HG03432 (cell line): ENCODE results near the gene ARL5B.

Experiments
- ATAC-seq: cut with Tn5 transposase; IDR thresholded peaks from one replicate; pipeline ENCODE4 v1.9.1; 2021; ENCODE audit warnings: mild to moderate bottlenecking, moderate library complexity; ENCODE audit not compliant: unreplicated experiment

The ARL5B gene

DNA sequence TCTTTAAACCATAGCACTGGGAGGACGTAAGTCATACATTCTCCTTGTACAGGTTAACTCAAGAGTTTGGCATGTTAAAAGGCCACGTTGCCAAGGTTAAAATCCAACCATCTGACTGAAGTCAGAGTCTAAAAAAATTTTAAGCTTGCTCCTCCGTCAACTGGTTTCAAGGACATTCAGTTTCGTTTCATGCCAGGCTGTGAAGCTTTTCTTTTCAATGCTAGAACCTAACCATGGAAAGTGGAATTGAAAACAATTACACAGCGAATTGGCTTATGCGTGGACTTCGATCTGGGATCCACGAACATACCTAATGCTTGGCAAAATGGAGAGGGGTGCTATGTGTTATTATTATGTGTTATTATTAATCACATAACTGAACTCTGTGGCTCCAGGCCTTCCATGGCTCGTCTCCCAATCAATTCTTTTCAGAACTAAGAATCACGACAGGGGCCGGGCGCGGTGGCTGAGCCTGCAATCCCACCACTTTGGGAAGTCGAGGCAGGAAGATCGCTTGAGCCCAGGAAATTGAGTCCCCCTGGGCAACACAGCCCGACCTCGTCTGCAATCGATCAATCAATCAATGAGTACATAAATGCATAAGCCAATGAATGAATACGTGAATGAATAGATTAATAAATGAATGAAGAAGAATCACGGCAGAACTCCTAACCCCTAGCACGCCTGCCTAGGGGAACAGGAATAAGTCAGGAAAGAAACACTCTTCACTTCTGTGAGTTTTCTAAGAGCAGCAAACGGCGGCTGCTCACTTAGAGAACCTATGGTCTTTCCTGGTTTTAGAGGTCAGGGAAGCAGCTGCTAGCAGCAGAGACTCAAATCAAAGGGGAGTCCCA lies 733 bp upstream of the ARL5B start:
- peak; percentile 6 for ATAC-seq

DNA sequence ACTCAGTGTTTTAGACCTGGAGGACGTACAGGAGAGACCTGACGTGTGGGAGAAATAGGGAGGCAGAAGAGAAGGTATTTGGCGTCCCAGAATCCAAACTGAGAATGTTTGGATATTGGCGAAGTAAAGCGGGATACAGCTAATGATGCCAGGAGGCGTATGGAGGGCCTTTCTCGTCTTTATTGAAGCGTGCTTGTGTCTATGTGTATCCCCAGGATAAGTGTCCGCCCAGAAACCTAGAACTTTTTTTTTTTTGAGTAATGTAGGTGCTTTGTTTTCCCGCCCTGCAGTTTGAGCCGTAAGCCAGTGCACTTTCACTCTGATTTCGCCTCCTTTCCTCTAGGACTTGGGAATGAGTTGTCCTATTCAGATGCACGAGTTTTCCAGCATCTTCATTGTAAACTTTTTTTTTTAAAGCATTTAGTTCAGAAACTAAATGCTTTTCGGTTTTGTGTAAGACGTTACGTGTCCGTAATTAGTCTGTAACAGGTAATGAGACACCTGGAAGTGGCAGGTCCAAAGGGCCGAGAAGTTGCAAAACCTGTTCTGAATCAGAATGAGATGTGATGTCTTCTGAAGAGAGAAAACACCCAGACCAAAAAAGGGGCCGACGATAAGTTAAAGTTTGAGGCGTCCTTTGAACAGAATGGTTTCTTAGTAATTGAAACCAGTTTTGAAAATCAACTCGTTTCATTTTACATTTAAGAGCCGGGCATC lies 746 bp downstream of the ARL5B start:
- peak; percentile 23 for ATAC-seq

DNA sequence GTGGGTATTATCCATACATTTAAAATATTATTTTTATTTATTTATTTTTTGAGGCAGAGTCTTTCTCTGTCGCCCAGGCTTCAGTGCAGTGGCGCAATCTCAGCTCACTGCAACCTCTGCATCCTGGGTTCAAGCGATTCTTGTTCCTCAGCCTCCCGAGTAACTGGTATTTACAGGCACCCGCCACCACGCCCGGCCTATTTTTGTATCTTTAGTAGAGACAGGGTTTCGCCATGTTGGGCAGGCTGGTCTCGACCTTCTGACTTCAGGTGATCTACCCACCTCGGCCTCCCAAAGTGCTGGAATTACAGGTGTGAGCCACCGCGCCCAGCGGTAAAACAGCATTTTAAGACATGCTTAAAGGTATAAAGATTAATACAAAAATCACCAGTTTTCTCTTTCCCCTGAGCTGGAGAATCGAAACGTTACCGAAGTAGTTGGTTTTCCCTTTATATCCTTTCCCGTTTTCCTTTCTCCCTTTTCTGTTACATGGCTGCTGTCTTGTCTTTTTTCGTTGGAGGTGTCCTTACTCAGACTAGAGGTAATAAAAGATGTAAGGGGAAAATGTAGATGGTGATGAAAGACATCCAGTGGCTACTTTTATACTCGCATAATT lies 1.7 kb downstream of the ARL5B start:
- no peak for ATAC-seq

DNA sequence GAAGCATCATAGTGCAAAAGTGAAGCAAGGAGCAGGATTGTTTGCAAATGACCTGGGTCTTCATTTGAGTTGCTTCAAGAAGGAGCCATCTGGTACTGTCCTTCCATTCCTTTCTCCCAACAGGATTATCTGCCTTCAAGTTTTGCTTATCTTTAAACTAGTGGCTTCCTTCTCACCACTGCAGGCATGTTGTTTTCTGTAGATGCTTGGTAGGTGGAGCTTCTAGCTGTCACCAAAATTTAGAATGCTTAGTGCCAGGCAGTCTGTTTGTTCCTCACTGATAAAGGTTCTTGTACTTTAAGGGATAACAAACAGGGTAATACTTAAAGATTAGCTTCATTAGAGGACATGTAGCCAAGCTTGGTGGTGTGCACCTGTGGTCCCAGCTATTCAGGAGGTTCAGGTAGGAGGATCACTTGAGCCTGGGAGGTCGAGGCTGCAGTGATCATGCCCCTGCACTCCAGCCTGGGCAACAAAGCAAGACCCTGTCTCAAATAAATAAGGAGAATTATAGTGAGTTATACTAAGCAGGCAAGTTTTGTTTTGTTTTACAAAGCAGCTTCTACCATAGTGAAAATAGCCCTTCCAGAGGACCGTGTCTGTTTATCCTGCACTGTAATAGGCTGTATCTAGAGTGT lies 5.7 kb downstream of the ARL5B start:
- no peak for ATAC-seq

DNA sequence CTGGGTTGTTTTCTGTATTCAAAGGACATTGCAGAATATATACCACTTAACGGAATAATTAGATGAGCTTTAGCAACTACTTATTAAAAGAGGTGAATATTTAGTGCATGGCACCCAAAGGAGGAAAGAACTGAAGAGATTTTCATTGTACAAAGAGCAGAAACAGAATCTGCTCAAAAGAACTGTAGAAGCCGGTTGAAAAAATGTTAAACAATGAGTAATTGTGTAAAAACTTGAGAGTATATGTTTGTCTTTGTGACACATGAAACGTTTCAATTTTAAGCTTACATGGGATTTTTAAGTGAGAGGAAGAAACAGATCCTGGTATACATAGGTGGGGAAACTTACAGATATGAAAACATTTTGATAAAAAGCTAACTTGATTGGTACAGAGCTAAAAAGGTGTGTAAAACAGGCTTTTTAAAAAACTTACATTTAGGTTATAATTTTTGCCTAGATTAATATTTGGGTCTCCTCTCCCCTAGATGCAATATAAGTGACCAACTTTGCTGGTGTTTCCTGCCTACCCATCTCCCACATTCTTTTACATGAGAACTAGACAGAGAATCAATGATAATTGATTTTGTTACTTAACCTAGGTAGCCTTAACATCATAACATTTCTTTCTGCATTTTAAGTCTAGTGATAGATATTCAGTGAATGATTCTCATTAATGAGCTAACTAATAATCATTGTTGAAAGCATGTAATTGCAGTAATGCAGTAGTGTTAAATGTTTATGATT lies 6.8 kb downstream of the ARL5B start:
- ATAC-seq, result no peak

DNA sequence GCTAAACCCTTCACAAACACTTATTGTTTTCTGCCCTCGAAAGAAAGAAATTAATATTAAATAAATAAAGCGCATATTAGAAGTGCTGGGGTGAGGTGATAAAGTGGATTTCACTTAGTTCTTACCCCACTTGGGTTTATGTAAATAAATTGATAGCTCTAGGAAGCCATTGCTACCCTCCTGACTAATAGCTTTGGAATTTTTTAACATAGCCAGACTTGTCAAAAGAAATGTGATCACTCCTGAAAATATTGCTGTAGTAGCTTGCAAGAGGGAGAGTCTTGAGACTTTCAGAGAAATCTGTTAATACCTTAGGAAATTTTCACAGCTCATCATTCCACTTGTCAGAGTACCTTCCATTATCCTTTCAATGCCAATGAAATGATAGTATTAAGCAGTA lies 7.6 kb downstream of the ARL5B start:
- no peak for ATAC-seq

DNA sequence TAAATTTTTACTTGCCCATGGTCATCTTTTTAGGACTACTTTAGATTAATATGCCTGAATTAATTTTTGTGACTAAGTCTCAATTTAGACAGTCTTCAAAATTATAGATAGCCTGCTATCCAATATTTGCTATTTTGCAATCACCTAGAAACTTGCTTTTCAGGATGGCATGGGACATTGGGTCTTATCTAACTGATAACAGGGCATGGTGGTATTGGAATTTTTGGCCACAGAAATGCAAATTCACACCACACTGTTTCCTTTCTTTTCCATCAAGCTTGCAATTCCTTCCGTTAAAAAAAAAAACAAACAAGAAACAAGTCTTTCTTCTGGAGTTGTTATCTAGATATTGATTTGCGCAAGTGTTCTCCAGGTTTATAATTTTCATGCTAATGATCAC lies 8.8 kb downstream of the ARL5B start:
- no peak for ATAC-seq

DNA sequence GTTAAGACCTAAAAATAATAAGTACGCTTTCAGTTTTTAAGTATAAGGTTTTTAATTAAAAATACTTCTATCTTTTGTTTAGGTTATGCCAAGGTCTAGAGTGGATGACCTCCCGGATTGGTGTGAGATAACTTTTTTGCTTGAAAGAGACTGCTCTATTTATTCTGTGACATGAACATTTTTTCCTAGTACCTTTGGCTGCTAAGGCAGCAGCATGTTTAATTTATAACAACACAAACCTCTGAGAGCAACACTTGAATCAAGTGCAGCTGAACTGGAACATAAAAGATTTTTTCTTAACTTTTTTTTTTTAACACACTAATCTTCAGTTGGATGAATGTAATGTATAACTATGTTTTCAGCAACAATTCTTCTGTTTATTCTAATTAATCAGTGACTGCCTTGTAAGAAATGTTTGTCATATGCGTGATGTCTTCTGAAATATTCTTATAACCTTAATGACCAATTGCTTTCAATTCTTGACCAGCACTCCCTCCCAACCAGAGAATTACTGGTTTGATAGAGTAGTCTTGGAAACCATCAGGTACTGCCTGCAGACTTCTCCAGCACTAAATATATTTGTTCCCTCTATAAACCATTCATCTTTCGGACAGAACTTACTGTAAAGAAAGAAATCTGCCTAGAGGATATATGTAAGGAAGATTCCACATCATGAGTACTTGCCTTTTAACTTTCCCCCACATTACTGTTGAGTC lies 16.0 kb downstream of the ARL5B start:
- no peak for ATAC-seq

DNA sequence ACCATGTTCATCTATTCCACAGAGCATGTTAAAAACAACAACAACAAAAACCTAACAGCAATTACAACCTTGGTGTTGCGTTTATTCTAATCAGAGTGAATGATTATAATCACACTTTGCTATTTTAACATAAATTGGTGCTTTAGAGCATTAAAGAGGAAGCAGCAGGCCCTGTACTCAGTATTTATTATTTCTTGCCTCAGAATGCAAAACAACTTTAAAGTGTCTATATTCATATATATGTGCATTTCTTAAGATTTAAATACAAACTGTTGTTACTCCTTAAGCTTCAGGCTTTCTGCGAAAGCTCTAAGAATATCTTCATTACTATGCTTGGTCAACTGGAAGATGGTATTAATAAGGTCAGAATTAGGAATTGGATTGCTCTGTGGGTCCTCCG lies 21.5 kb downstream of the ARL5B start:
- no peak for ATAC-seq

DNA sequence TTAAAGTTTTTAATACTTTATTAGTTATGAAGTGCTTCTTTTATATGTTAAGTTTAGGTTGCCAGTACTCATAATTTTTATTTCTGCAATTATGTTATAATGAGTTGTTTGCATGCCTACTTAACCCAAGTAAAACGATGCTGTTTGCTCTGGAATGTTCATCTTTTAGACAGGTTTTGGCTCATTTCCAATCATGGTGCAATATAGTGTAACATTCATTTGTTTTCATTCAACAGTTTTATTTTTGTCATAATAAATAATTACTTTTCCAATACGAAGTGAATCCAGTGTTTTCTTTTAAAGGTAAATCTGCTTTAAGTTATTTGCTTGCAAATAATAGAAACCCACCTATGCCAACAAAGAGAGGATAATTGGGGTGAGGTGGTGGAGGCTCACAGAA lies 22.1 kb downstream of the ARL5B start:
- ATAC-seq, result no peak

DNA sequence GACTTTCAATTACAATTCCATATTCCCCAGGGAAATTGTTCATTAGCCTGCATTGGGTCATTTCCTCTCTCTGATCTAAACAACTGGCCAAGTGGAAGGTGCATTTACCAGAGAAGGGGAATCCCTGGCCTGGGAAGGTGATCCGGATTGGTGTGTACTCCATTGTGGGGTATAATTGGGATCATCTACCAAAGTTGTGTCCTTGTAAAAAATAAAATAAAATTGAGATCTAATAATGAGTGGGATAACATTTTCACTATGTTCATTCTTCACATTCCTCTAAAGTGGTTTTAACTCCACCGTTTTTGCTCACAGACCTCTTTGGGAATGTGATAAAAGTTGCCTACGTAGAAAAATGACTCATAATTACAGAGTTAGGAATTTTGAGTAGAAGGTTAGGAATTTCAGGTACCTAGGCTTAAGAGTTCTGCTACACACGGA lies 22.8 kb downstream of the ARL5B start:
- ATAC-seq, result no peak

DNA sequence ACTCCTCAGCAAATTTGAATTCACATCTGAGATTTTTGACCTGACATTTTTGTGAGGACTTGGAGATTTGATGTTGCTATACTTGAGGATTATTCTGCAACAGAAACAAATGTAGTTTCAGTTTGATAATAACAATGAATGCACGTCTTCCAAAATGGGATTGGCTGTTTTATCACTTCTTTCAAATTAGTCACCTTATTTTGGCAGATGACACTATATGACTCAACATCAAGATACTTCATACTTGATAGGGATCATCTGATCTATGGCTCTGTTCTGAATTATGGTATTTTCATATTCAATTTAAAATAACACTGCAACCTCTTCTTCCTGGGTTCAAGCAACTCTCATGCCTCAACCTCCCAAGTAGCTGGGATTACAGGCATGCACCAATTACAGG lies 24.2 kb downstream of the ARL5B start:
- no peak for ATAC-seq

DNA sequence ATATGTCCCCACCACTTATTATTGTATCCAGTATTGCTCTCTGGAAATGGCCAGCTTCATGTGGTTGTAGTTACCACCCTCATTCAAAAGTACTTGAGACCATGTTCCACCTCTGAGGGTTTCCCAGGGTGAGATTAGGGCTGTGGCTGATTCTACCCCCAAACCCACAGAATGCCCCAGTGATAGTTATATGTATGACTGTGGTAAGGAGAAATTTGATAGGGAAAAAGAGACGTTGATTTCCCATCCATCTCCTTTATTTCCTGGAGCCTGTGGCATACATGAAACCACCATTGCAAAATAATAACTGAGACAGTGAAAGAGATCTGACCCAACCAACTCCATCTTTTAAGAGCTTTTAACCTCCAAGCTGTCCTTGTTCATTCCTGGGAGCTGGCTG lies 25.2 kb downstream of the ARL5B start:
- no peak for ATAC-seq

DNA sequence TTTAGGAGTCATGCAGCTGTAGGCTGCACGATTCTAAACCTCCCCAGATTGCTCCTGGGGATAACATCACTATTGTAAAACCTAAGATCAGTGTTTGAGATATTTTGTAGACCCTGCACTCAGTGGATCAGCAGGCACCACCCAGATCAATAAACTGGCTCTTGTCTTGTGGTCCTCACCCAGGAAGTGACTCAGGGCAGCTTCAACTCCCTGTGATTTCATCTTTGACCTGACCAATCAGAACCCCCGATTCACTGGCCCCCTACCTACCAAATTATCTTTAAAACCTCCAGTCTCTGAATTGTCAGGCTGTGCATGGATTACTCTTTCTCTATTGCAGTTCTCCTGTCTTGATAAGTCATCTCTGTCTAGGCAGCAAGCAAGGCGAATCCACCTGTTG lies 25.7 kb downstream of the ARL5B start:
- ATAC-seq, result no peak

DNA sequence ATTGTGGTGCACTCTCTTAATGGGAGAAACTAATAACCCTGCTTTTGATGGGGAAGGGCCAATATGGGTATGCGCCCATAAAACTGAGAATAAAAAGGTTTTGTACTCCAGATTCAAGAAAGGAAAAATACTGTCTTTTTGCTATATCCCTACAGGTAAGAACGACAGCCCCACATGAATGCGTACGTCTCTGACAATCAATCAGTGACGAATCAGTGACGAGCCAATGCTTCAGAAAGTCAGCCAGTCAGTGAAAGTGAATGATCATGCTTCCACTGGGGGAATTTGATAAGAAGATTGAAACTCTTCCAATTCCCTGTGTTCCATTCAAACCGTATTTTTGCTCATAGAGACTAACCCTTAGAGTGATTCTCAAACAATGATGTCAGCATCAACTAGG lies 26.3 kb downstream of the ARL5B start:
- ATAC-seq, result no peak

DNA sequence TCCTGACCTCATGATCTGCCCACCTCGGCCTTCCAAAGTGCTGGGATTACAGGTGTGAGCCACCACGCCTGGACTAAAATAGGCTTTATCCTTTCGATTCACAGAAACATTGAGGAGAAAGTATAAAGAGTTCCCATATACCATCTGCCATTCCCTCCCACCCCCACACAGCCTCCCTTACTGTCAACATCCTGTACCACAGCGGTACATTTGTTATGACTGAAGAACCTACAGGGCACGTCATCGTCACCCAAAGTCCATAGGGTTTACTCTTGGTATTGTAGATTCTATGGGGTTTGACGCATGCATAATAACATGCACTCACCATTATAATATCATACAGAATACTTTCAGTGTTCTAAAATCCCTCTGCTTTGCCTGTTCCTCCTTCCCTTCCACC lies 28.0 kb downstream of the ARL5B start:
- no peak for ATAC-seq

DNA sequence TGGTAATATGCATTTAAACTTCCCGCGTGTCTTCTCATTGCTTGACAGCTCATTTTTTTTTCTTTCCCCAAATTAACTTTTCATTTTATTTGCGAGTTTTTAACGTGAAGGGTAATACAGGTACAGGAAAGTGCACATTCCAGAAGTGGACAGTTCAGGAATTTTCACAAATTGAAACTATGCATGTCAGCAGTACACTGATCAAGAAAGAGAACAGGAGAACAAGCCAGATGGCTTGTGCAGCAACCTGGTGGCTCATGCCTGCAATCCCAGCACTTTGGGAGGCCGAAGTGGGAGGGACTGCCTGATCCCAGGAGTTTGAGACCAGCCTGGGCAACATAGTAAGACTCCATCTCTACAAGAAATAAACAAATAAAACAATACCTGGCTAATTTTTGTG lies 28.5 kb downstream of the ARL5B start:
- no peak for ATAC-seq

DNA sequence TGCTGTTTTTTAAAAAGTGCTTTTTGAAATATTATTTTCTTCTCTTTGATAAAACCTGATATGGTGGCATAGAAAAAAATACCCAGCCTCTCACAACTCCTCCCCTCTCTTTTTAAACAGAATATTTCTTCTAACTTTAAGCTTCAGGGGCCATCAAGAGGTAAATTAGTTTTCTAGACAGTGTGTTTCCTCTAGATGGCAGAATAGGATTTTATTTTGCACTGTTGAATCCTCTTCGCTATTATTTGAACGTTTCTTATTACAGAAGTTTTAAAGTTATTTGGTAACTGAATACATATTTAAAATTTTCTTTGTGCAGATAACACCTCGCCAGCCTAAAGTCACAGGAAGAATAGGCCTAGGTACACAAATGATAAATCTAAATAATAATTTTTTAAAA lies 30.3 kb downstream of the ARL5B start:
- no peak for ATAC-seq

DNA sequence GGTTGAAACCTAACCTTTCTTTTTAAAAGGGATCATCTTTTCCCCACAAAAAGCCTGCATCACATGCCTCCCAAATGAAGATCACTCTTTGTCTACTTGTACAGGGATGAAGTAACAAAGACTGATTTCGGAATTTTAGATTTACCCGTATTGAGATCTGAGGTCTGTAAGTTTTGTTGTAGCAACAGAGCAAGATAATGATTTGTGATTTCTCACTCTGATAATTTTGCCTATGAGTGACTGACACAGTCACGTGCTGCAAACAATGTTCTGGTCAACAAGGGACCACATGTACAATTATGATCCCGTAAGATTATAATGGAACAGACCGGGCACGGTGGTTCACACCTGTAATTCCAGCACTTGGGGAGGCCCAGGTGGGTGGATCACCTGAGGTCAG lies 31.3 kb downstream of the ARL5B start:
- no peak for ATAC-seq
